Pancreas (tissue), 10 donors: ENCODE results near the gene JMJD8. TPM values are rescaled to one million over a fixed set of nuclear protein-coding genes. Genes with fewer than 3 reads are reported as not detected.

Source experiments
- ATAC-seq, 4 donors: fragments of 200-7000 bp; cut with Tn5 transposase; one replicate each; pipeline versions ENCODE4 v1.8.0 to v1.9.1; 2020; ENCODE audit warnings: mild to moderate bottlenecking in 4 of 4, moderate library complexity in 4 of 4
- DNase-seq, 6 donors: peaks; one replicate each; pipeline ENCODE4 v3.0.0-alpha.2; 2020
- FAIRE-seq: peaks from 2 replicates; lab custom pipeline; 2012; peaks lifted over from hg19 to GRCh38; lab: Jason Lieb, UNC
- H3K27ac ChIP-seq, 4 donors: fragments of 200-600 bp; sonication (generic); 1 replicate in 3 of 4; 2 replicates in 1 of 4; pipeline versions ENCODE4 v1.5.0 to v1.8.0; 2020
- H3K27me3 ChIP-seq, 4 donors: fragments of 200-600 bp; one replicate each; pipeline ENCODE4 v1.8.0; 2021
- H3K36me3 ChIP-seq, 3 donors: fragments of 200-600 bp; sonication (generic) in 1 of 3; one replicate each; pipeline versions ENCODE4 v1.5.0 to v1.8.0; 2020 to 2021
- H3K4me1 ChIP-seq, 3 donors: fragments of 200-600 bp; one replicate each; pipeline ENCODE4 v1.8.0; 2021
- H3K4me3 ChIP-seq, 4 donors: fragments of 200-600 bp; sonication (generic) in 2 of 4; one replicate each; pipeline versions ENCODE4 v1.5.0 to v1.8.0; 2020 to 2021
- H3K9me3 ChIP-seq, 4 donors: fragments of 200-600 bp; one replicate each; pipeline ENCODE4 v1.8.0; 2021
- WGBS, 2 donors: extraction: QIAGEN DNeasy Blood & Tissue Kit; methylation state at CpG; one replicate each; pipeline ENCODE4 v1.1.7; 2013; 5-methylcytosine and 5-hydroxymethylcytosine counted together
- intact Hi-C, 3 donors: fragments of 100-400 bp; cut with DNase I; formaldehyde crosslinking; loops; one replicate each; pipeline versions ENCODE4 v1.11.1 to v1.14.2; 2022
- polyA plus RNA-seq, 2 donors: library from polyadenylated mRNA; stranded (reverse); fragments of 200-250 nt; gene quantifications; one replicate each; pipeline ENCODE4 v1.2.3, GENCODE V29; 2013
- total RNA-seq, 6 donors: library from RNA; stranded (reverse); fragmentation: NEBNext Ultra II Directional in 4 of 6; extraction: Animal tissue kit (Norgen Biotek cat#: 25700) in 4 of 6; gene quantifications; one replicate each; pipeline versions ENCODE4 v1.2.1 to v1.2.4, GENCODE V29; 2021 to 2023
- TF ChIP-seq, protein P1 (sequence below), 4 donors: fragments of 200-600 bp; sonication (generic) in 3 of 4; IDR thresholded peaks; one replicate each; pipeline versions ENCODE4 v1.5.0 to v1.8.0; 2021; ENCODE audit warnings: antibody characterized with exemption in 4 of 4
- donor health status: healthy with polysubstance abuse.
- donor health status: DM: no; HTN: no; CAD: no; lungs with moderate emphysema.
- donor health status: DM: no; HTN: no; CAD: no.
- donor health status: control.
- donor health status: control.
- donor health status: Bipolar disorder and iron deficiency.
- donor health status: DM: yes; HTN: yes; CAD: no.
- donor health status: DM: no; HTN: no; CAD: no.
- donor health status: DM: no; HTN: no; CAD: no.
- donor health status: DM: yes; HTN: yes; CAD: no.

JMJD8 gene
- total and polyA plus RNA-seq, 8 donors = 25.0 to 50.2 (median 34.2) TPM

GRCh38 chr16:680625-680945 lies 3.5 kb downstream of the JMJD8 start:
- Histone ChIP-seq H3K27me3 (no peaks in the 10 kb centered on the region), H3K9me3 (no peaks in the 10 kb centered on the region), H3K4me3 (peak overlapping the region; percentile 51 to 93 (median 74)), H3K4me1 (peaks cover 9 to 29% (median 24%) of the 10 kb centered on the region in 3 donors), H3K27ac (peak overlapping the region; percentile 74 to 87 (median 82)), H3K36me3 (peaks cover 0 to 14% (median 13%) of the 10 kb centered on the region in 3 donors)
- intact Hi-C loops = no loop called here
- no peak for FAIRE-seq
- WGBS, 2 donors = 0 to 1% methylated on average over 26 to 38 of the region's 38 CpGs
- DNase-seq = no peak
- ATAC-seq = no peak
- TF ChIP-seq, protein P1, sequence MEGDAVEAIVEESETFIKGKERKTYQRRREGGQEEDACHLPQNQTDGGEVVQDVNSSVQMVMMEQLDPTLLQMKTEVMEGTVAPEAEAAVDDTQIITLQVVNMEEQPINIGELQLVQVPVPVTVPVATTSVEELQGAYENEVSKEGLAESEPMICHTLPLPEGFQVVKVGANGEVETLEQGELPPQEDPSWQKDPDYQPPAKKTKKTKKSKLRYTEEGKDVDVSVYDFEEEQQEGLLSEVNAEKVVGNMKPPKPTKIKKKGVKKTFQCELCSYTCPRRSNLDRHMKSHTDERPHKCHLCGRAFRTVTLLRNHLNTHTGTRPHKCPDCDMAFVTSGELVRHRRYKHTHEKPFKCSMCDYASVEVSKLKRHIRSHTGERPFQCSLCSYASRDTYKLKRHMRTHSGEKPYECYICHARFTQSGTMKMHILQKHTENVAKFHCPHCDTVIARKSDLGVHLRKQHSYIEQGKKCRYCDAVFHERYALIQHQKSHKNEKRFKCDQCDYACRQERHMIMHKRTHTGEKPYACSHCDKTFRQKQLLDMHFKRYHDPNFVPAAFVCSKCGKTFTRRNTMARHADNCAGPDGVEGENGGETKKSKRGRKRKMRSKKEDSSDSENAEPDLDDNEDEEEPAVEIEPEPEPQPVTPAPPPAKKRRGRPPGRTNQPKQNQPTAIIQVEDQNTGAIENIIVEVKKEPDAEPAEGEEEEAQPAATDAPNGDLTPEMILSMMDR (IDR thresholded peaks at IDR 0.05) = no peak

DNA sequence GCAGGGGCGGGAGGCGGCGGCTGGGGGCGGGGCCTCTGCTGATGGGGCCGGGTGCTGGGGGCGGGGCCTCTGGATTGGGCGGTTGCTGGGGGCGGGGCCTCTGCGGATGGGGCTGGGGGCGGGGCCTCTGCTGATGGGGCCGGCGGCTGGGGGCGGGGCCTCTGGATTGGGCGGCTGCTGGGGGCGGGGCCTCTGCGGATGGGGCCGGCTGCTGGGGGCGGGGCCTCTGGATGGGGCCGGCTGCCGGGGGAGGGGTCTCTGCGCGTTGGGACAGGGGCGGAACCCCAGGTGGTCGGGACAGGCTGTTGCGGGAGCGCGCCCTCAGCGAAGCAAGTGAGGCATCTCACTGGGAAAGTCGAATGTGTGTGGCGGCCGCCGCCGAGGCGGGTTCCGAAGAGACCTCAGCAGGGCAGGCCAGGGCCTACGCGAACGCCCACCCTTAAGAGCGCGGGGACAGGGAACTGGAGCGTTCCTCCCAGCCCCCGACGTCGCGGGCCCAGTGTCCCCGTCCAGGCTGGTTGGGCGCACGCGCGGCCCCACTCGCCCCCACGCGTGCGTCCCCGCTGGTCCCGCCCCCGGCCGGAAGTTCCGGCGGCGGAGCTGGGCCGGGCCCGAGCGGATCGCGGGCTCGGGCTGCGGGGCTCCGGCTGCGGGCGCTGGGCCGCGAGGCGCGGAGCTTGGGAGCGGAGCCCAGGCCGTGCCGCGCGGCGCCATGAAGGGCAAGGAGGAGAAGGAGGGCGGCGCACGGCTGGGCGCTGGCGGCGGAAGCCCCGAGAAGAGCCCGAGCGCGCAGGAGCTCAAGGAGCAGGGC lies 4.1 kb downstream of the JMJD8 start, which contains the start of gene STUB1:
STUB1 (plus strand) TSS at position 597 of the 811 bp plus-strand sequence; CDS start at position 713, 116 bp downstream.
- FAIRE-seq (no peak), DNase-seq (peak; percentile 78 to 94 (median 88)), ATAC-seq (peak; percentile 63 to 82 (median 72))
- Histone ChIP-seq H3K4me3 (peak within 1 kb of the TSS; percentile 51 to 93 (median 74)), H3K27me3 (no peaks in the 10 kb centered on the region), H3K36me3 (peaks cover 0 to 14% (median 13%) of the 10 kb centered on the region in 3 donors), H3K9me3 (no peaks in the 10 kb centered on the region), H3K27ac (peak within 1 kb of the TSS; percentile 74 to 87 (median 82)), H3K4me1 (peaks cover 9 to 25% (median 24%) of the 10 kb centered on the region in 3 donors)
- intact Hi-C loops = no loop called here
- WGBS, 2 donors = 0 to 1% methylated on average over 29 to 91 of the region's 91 CpGs
- TF ChIP-seq, protein P1 (IDR thresholded peaks at IDR 0.05) = no peak

GRCh38 chr16:678858-679813 lies 5.0 kb downstream of the JMJD8 start:
- H3K9me3 ChIP-seq = no peaks in the 10 kb centered on the region
- intact Hi-C loops = no loop called here
- no peaks in the 10 kb centered on the region for H3K27me3 ChIP-seq
- peak; percentile 81 to 89 (median 84) for DNase-seq
- 28 to 30% methylated on average over 43 to 52 of the region's 52 CpGs for WGBS, 2 donors
- H3K4me3 ChIP-seq = peak overlapping the region; percentile 4 to 75 (median 34)
- peaks cover 9 to 21% (median 21%) of the 10 kb centered on the region in 3 donors for H3K4me1 ChIP-seq
- peak; percentile 41 to 59 (median 48) for ATAC-seq
- TF ChIP-seq, protein P1 (IDR thresholded peaks at IDR 0.05) = no peak
- peak overlapping the region; percentile 68 to 78 (median 74) for H3K27ac ChIP-seq
- FAIRE-seq = no peak
- peaks cover 0 to 14% (median 13%) of the 10 kb centered on the region in 3 donors for H3K36me3 ChIP-seq

GRCh38 chr16:678209-678857 lies 5.8 kb downstream of the JMJD8 start:
- Histone ChIP-seq H3K9me3 (no peaks in the 10 kb centered on the region), H3K27me3 (no peaks in the 10 kb centered on the region), H3K27ac (peak overlapping the region in 1 of 4 donors; percentile 74), H3K4me3 (no peak overlapping the region), H3K36me3 (peaks cover 0 to 15% (median 13%) of the 10 kb centered on the region in 3 donors), H3K4me1 (peaks cover 9 to 19% (median 17%) of the 10 kb centered on the region in 3 donors)
- TF ChIP-seq, protein P1 (IDR thresholded peaks at IDR 0.05) = no peak
- FAIRE-seq (no peak), DNase-seq (peak in 2 of 6 donors; percentile 55 to 85), ATAC-seq (no peak)
- WGBS, 2 donors = 72 to 75% methylated on average over 19 to 21 of the region's 21 CpGs
- intact Hi-C loops = no loop called here
